ENCODE measurements around the gene TUBA8. TPM values are rescaled to one million over a fixed set of nuclear protein-coding genes. Genes with fewer than 3 reads are reported as not detected.
"Not testable (repeated sequence)": the region's sequence is repeated elsewhere in the genome, so short reads cannot be mapped to it uniquely, and the experiment has no call there.

TUBA8 gene
- total RNA-seq, 1 experiment from 2014 or later, result 1.3 TPM

DNA sequence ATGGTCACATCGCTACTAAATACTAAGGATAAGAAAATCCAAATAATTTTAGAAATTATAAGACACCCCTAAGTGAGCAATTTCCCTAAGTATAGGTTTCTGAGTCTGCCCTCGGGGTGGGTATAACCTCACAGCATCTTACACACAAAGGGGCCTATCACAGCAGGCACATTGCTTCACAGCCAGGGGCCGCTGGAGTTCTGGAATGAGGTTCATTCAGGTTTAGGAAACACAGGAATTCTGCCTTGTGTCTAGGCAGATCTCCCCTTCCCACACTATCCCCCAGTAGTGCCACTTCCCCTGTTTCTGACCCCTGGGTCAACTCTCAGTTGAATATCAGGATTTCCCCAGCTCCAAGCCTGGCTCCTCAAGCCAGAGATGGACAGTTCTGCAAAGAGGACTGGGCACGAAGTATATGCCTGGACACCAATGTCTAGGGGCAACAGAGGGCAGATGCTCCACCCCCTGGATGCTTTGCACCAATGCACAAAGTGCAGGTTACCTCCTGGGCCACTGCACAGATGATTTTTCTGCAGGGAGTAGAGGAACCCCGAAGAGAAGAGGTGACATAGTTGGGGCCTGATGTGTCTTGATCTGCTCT, 11.4 kb downstream of the TUBA8 start:
- ChIA-PET POLR2A (no interaction called here), CTCF (no interaction called here)
- Histone ChIP-seq H3K4me1 (ENCODE audit: control insufficient read depth, insufficient read depth, low read length) (no peaks in the 10 kb centered on the region), H3K36me3 (ENCODE audit: control insufficient read depth, insufficient read depth, low read length) (no peaks in the 10 kb centered on the region), H3K27me3 (ENCODE audit: control insufficient read depth, insufficient read depth, low read length) (no peaks in the 10 kb centered on the region), H3K27ac (ENCODE audit: low read length) (no peak overlapping the region), H3K9me3 (ENCODE audit: control insufficient read depth, insufficient read depth, low read depth, low read length) (no peaks in the 10 kb centered on the region), H3K4me3 (ENCODE audit: low read depth in 2 of 2, low read length in 2 of 2) (no peak overlapping the region)
- no TSS peak for BruUV-seq (replicated peaks)
- intact Hi-C loops (cut with micrococcal nuclease; ENCODE audit: unreplicated experiment), result no loop called here
- in situ Hi-C loops (cut with HindIII; ENCODE audit: low pct_unique_long_range_greater_than_20kb, low sequenced_read_pairs), result no loop called here
- DNase-seq (ENCODE audit: low read depth, low spot score) (no peak), ATAC-seq (no peak)
- TF ChIP-seq POLR2AphosphoS5 (IDR thresholded peaks at IDR 0.05; ENCODE audit: low read depth, low read length) (no peak), CTCF (IDR thresholded peaks at IDR 0.05) (no peak)

GRCh38 chr22:18123476-18124025, 12.9 kb downstream of the TUBA8 start:
- H3K27me3 ChIP-seq (ENCODE audit: control insufficient read depth, insufficient read depth, low read length); DNase-seq (ENCODE audit: low read depth, low spot score); H3K4me3 ChIP-seq (ENCODE audit: low read depth in 2 of 2, low read length in 2 of 2); H3K9me3 ChIP-seq (ENCODE audit: control insufficient read depth, insufficient read depth, low read depth, low read length); BruUV-seq (replicated peaks); ATAC-seq; intact Hi-C loops (cut with micrococcal nuclease; ENCODE audit: unreplicated experiment); H3K36me3 ChIP-seq (ENCODE audit: control insufficient read depth, insufficient read depth, low read length); in situ Hi-C loops (cut with HindIII; ENCODE audit: low pct_unique_long_range_greater_than_20kb, low sequenced_read_pairs); H3K4me1 ChIP-seq (ENCODE audit: control insufficient read depth, insufficient read depth, low read length); H3K27ac ChIP-seq (ENCODE audit: low read length): not testable (repeated sequence)
- ChIA-PET CTCF (interaction anchor here (0.5 kb wide), 1 partner anchor 26 kb away, joined by 3 read pairs; the partner anchor contains the start of gene USP18), POLR2A (interaction anchor here (0.6 kb wide), 1 partner anchor 32 kb away, joined by 3 read pairs; no protein-coding TSS in a partner anchor)

DNA sequence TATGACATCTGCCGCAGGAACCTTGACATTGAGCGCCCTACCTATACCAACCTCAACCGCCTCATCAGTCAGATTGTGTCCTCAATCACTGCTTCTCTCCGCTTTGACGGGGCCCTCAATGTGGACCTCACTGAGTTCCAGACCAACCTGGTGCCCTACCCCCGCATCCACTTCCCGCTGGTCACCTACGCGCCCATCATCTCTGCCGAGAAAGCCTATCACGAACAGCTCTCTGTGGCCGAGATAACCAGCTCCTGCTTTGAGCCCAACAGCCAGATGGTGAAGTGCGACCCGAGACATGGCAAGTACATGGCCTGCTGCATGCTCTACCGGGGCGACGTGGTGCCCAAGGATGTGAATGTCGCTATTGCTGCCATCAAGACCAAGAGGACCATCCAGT, 16.0 kb downstream of the TUBA8 start:
- Histone ChIP-seq H3K9me3 (ENCODE audit: control insufficient read depth, insufficient read depth, low read depth, low read length) (no peaks in the 10 kb centered on the region), H3K4me1 (ENCODE audit: control insufficient read depth, insufficient read depth, low read length) (no peaks in the 10 kb centered on the region), H3K27ac (ENCODE audit: low read length) (no peak overlapping the region), H3K4me3 (ENCODE audit: low read depth in 2 of 2, low read length in 2 of 2) (no peak overlapping the region), H3K27me3 (ENCODE audit: control insufficient read depth, insufficient read depth, low read length) (no peaks in the 10 kb centered on the region), H3K36me3 (ENCODE audit: control insufficient read depth, insufficient read depth, low read length) (no peaks in the 10 kb centered on the region)
- TF ChIP-seq, protein P1, sequence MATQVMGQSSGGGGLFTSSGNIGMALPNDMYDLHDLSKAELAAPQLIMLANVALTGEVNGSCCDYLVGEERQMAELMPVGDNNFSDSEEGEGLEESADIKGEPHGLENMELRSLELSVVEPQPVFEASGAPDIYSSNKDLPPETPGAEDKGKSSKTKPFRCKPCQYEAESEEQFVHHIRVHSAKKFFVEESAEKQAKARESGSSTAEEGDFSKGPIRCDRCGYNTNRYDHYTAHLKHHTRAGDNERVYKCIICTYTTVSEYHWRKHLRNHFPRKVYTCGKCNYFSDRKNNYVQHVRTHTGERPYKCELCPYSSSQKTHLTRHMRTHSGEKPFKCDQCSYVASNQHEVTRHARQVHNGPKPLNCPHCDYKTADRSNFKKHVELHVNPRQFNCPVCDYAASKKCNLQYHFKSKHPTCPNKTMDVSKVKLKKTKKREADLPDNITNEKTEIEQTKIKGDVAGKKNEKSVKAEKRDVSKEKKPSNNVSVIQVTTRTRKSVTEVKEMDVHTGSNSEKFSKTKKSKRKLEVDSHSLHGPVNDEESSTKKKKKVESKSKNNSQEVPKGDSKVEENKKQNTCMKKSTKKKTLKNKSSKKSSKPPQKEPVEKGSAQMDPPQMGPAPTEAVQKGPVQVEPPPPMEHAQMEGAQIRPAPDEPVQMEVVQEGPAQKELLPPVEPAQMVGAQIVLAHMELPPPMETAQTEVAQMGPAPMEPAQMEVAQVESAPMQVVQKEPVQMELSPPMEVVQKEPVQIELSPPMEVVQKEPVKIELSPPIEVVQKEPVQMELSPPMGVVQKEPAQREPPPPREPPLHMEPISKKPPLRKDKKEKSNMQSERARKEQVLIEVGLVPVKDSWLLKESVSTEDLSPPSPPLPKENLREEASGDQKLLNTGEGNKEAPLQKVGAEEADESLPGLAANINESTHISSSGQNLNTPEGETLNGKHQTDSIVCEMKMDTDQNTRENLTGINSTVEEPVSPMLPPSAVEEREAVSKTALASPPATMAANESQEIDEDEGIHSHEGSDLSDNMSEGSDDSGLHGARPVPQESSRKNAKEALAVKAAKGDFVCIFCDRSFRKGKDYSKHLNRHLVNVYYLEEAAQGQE (IDR thresholded peaks at IDR 0.05; ENCODE audit: insufficient read depth in 1 of 2, low read depth in 2 of 2, low read length in 1 of 2), result no peak
- TF ChIP-seq TCF7L2 (IDR thresholded peaks at IDR 0.05; ENCODE audit: low read depth, low read length) (no peak), CTCF (IDR thresholded peaks at IDR 0.05) (no peak), POLR2AphosphoS5 (IDR thresholded peaks at IDR 0.05; ENCODE audit: low read depth, low read length) (no peak), SIN3A (IDR thresholded peaks at IDR 0.05; ENCODE audit: borderline replicate concordance, insufficient read depth, low read depth, low read length) (no peak)
- ChIA-PET CTCF (interaction anchor here (0.6 kb wide), 1 partner anchor 71 kb away, joined by 3 read pairs; no protein-coding TSS in a partner anchor), POLR2A (interaction anchor here (0.5 to 0.8 kb wide), 2 partner anchors 29 to 72 kb away, joined by 3 to 7 read pairs; no protein-coding TSS in a partner anchor)
- in situ Hi-C loops (cut with HindIII; ENCODE audit: low pct_unique_long_range_greater_than_20kb, low sequenced_read_pairs) (no loop called here), intact Hi-C loops (cut with micrococcal nuclease; ENCODE audit: unreplicated experiment) (no loop called here)
- DNase-seq (ENCODE audit: low read depth, low spot score) (no peak), ATAC-seq (no peak)
- BruUV-seq (replicated peaks), result no TSS peak
